Urothelium cell line (cell line): ENCODE data around the gene SOCS1.
"Not testable (repeated sequence)": the region's sequence is repeated elsewhere in the genome, so short reads cannot be mapped to it uniquely, and the experiment has no call there.

Experiments used
- DNase-seq: peaks from one replicate; pipeline ENCODE4 v3.0.0; 2011; ENCODE audit warnings: low spot score, mixed read lengths
- FAIRE-seq: peaks from 2 replicates; lab custom pipeline; 2011; peaks lifted over from hg19 to GRCh38; lab: Jason Lieb, UNC

SOCS1 gene

GRCh38 chr16:11231367-11231970, 24.5 kb downstream of the SOCS1 start:
- DNase-seq: no peak
- no peak for FAIRE-seq

DNA sequence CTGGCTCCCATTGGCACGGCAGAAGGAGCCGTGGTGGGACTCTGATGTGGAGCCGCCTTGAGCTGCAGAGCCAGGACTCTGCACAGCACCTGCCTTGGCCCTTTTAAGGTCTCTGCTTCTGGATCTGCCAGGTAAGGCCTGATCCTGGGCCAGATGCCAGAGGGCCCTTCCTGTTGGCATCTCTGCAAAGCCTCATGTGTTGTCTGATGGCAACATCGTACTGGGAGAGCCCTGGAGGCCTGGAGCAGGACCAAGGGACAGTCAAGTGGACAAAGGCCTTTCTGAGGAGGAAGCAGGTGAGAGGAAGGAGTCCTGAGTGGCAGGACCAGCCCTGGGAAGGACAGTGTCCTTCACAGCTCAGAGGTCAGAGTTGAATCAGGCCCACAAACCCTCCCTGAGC, 26.1 kb downstream of the SOCS1 start:
- FAIRE-seq (no peak), DNase-seq (no peak)

GRCh38 chr16:11229432-11229831, 26.6 kb downstream of the SOCS1 start:
- FAIRE-seq: no peak

GRCh38 chr16:11225677-11226549, 30.1 kb downstream of the SOCS1 start:
- DNase-seq (no peak), FAIRE-seq (no peak)

More at GRCh38 chr16:11229432-11229831, 26.6 kb downstream of the SOCS1 start:
- DNase-seq: no peak

GRCh38 chr16:11224894-11225676, 30.9 kb downstream of the SOCS1 start:
- no peak for FAIRE-seq

GRCh38 chr16:11224096-11224893, 31.7 kb downstream of the SOCS1 start:
- DNase-seq: no peak
- no peak for FAIRE-seq

More at GRCh38 chr16:11224894-11225676, 30.9 kb downstream of the SOCS1 start:
- no peak for DNase-seq

DNA sequence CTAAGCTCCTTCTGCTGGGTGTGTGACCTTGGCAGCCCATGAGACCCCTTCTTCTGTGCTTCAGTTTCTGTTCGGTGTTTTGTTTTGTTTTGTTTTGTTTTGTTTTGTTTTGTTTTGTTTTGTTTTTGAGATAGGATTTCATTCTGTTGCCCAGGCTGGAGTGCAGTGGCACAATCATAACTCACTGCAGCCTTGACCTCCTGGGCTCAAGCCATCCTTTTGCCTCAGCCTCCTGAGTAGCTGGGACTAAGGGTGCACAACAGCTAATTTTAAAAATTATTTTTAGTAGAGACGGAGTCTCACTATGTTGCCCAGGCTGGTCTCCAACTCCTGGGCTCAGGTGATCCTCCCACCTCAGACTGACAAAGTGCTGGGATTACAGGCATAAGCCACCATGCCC, 35.5 kb downstream of the SOCS1 start:
- FAIRE-seq: not testable (repeated sequence)

GRCh38 chr16:11219178-11219577, 36.8 kb downstream of the SOCS1 start:
- DNase-seq (no peak), FAIRE-seq (no peak)

More for the DNA sequence above, 35.5 kb downstream of the SOCS1 start:
- not testable (repeated sequence) for DNase-seq

DNA sequence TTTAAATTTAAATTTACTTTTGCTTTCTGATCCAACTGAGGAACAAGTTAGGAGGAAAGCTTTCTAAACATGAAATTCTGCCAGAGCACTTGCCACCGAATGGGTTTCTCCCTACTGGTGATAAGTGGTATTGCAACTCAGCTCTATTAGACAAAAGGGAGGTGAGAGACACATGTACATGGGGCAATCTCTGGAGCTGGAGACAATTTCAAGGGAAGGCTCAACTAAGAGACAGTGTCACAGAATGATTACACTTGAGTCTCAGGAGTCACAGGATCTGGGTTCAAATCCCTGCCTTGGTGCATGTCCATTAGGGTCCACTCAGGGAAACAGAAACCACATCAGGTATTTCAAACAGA, 37.4 kb downstream of the SOCS1 start:
- no peak for DNase-seq
- FAIRE-seq: no peak

GRCh38 chr16:11217651-11218603, 38.1 kb downstream of the SOCS1 start:
- FAIRE-seq (no peak), DNase-seq (no peak)

DNA sequence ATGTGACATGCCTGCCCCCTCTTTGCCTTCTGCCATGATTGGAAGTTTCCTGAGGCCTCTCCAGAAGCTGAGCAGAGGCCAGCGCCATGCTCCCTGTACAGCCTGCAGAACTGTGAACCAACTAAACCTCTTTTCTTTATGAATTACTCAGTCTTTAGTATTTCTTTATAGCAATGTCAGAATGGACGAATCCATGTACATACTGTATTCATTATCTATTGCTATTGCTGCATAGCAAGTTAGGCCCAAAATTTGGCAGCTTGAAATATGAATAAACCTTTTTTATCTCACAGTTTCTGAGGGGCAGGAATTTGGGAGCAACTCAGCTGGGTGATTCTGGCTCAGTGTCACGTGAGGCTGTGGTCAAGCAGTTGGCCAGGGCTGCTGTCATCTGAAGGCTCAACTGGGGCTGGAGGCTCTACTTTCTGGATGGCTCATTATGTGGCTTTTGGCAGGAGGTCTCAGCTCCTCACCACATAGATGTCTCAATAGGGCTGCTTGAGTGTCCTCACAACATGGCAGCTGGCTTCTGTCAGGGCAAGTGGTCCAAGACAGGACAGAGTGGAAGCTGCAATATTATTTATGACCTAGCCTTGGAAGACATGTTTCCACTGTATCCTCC, 40.0 kb downstream of the SOCS1 start:
- FAIRE-seq (no peak), DNase-seq (no peak)

DNA sequence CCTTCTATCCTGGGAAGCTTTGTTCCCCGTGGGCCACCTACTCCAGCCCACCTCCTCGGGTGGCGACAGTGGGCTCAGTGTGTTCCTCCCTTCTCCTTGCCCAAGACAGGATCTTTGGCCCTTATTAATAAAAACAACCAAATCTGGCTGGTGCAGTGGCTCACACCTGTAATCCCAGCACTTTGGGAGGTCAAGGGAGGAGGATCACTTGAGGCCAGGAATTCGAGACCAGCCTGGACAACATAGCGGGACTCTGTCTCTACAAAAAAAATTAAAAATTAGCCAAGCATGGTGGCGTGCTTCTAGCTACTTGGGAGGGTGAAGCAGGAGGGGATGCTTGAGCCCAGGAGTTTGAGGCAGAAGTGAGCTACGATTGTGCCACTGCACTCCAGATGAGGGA, 42.2 kb downstream of the SOCS1 start:
- no peak for DNase-seq
- FAIRE-seq: no peak

- FAIRE-seq: no peak
These were observed 42.6 kb downstream of the SOCS1 start for GRCh38 chr16:11213373-11213772.

GRCh38 chr16:11212798-11213196, 43.2 kb downstream of the SOCS1 start:
- no peak for DNase-seq
- FAIRE-seq: no peak

More at GRCh38 chr16:11213373-11213772, 42.6 kb downstream of the SOCS1 start:
- no peak for DNase-seq

DNA sequence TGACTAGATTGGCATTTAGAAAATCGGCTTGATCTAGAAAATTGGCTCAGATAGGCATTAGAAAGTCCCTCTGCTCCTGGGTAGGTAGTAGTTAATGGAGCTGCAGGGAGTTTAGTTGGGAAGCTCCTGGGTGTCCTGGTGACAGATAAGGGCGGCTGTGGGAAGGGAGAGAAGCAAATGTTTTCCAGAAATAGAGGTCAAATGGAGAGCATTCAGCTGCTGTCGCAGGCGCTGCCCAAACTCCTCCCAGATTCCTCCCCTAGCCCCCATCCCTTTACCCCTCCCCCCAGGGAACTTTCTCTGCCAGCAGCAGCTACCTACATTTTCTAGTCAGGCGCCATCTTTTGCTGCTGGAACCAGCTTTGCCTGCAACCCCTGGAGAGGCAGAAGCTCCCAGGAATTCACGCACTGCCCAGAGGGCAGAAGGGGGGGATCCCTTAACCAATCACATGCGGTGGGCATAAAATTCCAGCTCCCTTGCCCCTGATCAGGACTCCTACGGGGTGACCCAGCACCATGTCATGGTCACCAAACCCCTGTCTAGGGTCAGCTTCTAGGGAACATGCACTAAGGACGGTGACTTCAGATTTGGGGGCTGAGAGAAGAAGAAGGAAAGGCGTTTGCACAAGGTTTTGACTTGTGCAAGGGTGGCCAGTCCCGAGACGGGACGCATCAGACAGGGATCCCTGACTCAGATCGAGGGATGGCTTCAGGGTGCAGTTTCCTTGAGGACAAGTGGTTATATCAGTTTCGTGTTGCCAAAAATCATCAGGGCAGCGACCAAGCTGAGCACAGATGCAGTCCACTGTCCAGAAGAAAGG, 43.8 kb downstream of the SOCS1 start:
- FAIRE-seq: no peak
- no peak for DNase-seq

DNA sequence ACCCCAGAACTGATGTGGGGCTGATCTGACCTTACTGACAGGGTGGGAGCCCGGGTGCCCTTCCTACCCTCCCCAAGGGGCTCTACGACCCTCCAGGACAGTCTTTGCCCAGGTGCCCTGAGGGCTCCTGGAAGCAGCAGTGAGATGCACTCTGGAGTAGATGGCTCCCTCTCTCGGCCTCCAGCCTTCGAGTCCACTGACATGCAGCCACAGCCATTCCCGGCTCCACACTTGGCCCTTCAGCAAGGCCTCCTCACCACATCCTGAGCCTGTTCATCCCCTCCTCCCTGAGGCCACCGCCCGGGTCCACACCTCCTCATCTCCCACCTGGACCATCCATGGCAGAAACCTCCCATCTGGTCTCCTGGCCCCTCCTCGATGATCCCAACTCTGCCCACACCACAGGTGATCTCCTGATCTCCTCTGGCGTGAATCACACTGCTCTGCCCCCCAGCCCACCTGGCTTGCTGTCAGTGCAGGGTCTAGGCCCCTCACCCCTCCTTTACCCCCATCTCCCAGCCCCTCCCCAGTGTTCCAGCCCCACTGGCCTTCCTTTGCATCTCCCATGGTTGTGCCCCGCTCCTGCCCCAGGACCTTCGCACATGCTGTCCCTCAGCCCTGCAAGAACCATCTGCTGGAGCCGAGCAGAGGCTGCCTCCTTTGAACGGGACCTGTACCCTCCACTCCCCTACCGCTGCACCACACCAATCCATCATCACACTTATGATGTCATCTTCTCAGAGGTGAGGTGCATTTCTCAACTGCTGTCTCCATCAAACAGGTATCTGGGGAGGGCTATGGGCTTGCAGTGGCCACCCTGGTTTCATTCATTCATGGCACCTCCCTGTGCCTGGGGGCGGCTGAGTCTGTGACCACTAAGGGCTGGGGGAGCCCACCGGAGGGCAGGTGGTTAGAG, 44.7 kb downstream of the SOCS1 start:
- FAIRE-seq: no peak
- DNase-seq: no peak

DNA sequence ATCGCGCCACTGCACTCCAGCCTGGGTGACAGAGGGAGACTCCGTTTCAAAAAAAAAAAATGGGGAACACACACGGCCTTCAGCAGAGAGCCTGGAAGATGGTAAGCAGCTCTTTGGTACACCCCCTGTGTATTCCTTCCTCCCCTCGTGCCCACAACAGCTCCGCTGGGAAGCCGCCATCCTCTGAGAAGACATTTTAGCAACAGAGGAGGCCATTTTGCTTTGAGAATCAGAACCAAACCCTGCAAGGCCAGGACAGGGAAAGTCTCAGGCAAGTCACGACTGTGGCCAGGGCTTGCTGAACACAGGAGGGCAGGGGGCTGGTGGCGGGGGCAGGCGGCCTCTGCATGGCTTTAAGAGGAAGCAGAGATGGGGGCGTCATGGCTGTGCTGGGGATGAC, 45.7 kb downstream of the SOCS1 start:
- no peak for DNase-seq
- FAIRE-seq: no peak
